GM12878 (cell line): Measurements from ENCODE around the gene PCID2.

Source experiments
- CHD2 ChIP-seq: IDR thresholded peaks from 2 replicates; pipeline ENCODE4 v1.6.1; 2011; ENCODE audit warnings: low read depth, low read length, improper control_type of control experiment, borderline replicate concordance
- FOS ChIP-seq: IDR thresholded peaks from 3 replicates; pipeline ENCODE4 v1.6.1; 2011; ENCODE audit warnings: borderline replicate concordance; ENCODE audit not compliant: insufficient read length; ENCODE audit errors: extremely low read depth
- HCFC1 ChIP-seq: fragments of 150-350 bp; IDR thresholded peaks from 2 replicates; pipeline ENCODE4 v1.6.1; 2014; ENCODE audit warnings: low read length
- HDAC6 ChIP-seq: fragments of 200-600 bp; sonication (generic); IDR thresholded peaks from one replicate; pipeline ENCODE4 v1.8.0; 2017; ENCODE audit warnings: antibody characterized with exemption; ENCODE audit not compliant: unreplicated experiment
- JUND ChIP-seq: IDR thresholded peaks from 2 replicates; pipeline ENCODE4 v1.6.1; 2012; ENCODE audit warnings: low read depth, mild to moderate bottlenecking, low read length, improper control_type of control experiment, moderate library complexity
- RCOR1 ChIP-seq: conservative IDR thresholded peaks from 2 replicates; pipeline ENCODE4 v1.6.1; 2012; ENCODE audit warnings: low read depth, low read length, improper control_type of control experiment
- REST ChIP-seq: IDR thresholded peaks from 2 replicates; pipeline ENCODE4 v1.6.1; 2012; ENCODE audit warnings: mild to moderate bottlenecking, low read depth, low read length
- USF2 ChIP-seq: IDR thresholded peaks from 2 replicates; pipeline ENCODE4 v1.6.1; 2011; ENCODE audit warnings: low read depth, low read length, improper control_type of control experiment, borderline replicate concordance
- ZZZ3 ChIP-seq: IDR thresholded peaks from 2 replicates; pipeline ENCODE4 v1.6.1; 2011; ENCODE audit warnings: low read depth; ENCODE audit not compliant: control insufficient read depth, insufficient read length

GRCh38 chr13:113210833-113211232 lies 2.4 kb upstream of the PCID2 start:
- TF ChIP-seq ZZZ3 (no peak), HCFC1 (no peak), HDAC6 (no peak), USF2 (no peak), REST (no peak), RCOR1 (no peak), JUND (no peak), CHD2 (no peak), FOS (no peak)
